ENCODE measurements around the gene KLF4. TPM values are rescaled to one million over a fixed set of nuclear protein-coding genes. Genes with fewer than 3 reads are reported as not detected.
A peak's percentile ranks its signal among the peaks of the same experiment; 100 is the strongest.

The KLF4 gene
- total and polyA plus RNA-seq, 2 of the 13 experiments (the other 11 are each of a cell fraction or from before 2014, with no cell fraction given), result 0.20 to 0.37 TPM

- TF ChIP-seq ZNF33A (CRISPR knock-in tag; IDR thresholded peaks at IDR 0.05; ENCODE audit: borderline replicate concordance) (no peak), ZNF333 (CRISPR knock-in tag; IDR thresholded peaks at IDR 0.05; ENCODE audit: borderline replicate concordance) (no peak), ZNF224 (CRISPR knock-in tag; IDR thresholded peaks at IDR 0.05) (no peak), ZNF260 (CRISPR knock-in tag; IDR thresholded peaks at IDR 0.05; ENCODE audit: borderline replicate concordance, low read depth) (no peak), ZEB1 (IDR thresholded peaks at IDR 0.05; ENCODE audit: insufficient replicate concordance, low read depth) (no peak), ZNF883 (CRISPR knock-in tag; IDR thresholded peaks at IDR 0.05; ENCODE audit: not compliant biosample characterization) (no peak), CHD4 (IDR thresholded peaks at IDR 0.05; ENCODE audit: borderline replicate concordance, low read length) (no peak), TBL1XR1 (IDR thresholded peaks at IDR 0.05; ENCODE audit: borderline replicate concordance, low read length, partially characterized antibody) (no peak), ZNF3 (CRISPR knock-in tag; IDR thresholded peaks at IDR 0.05) (no peak), ISL2 (CRISPR knock-in tag; IDR thresholded peaks at IDR 0.05) (no peak), ZNF687 (CRISPR knock-in tag; IDR thresholded peaks at IDR 0.05) (no peak), SSRP1 (CRISPR knock-in tag; IDR thresholded peaks at IDR 0.05) (no peak), ATF3 (CRISPR knock-in tag; IDR thresholded peaks at IDR 0.05) (peak; percentile 81), ZNF572 (CRISPR knock-in tag; IDR thresholded peaks at IDR 0.05) (no peak), ATF5 (CRISPR knock-in tag; IDR thresholded peaks at IDR 0.05; ENCODE audit: low read depth) (no peak), DR1 (CRISPR knock-in tag; IDR thresholded peaks at IDR 0.05) (no peak), ZBTB25 (CRISPR knock-in tag; IDR thresholded peaks at IDR 0.05) (no peak), ZBTB34 (CRISPR knock-in tag; IDR thresholded peaks at IDR 0.05) (no peak), NBN (conservative IDR thresholded peaks at IDR 0.05) (no peak), ZNF12 (CRISPR knock-in tag; IDR thresholded peaks at IDR 0.05) (peak; percentile 96), KLF9 (CRISPR knock-in tag; IDR thresholded peaks at IDR 0.05; ENCODE audit: low read depth) (no peak), ZNF781 (CRISPR knock-in tag; IDR thresholded peaks at IDR 0.05; ENCODE audit: borderline replicate concordance, not compliant biosample characterization) (no peak), ZZZ3 (CRISPR knock-in tag; IDR thresholded peaks at IDR 0.05; ENCODE audit: borderline replicate concordance) (no peak)
Observed at GRCh38 chr9:107504585-107505455, 15.3 kb upstream of the KLF4 start (continued).

Data from HepG2 (cell line).